ENCODE results near the gene NUP85. TPM values are rescaled to one million over a fixed set of nuclear protein-coding genes. Genes with fewer than 3 reads are reported as not detected.

The NUP85 gene
- total RNA-seq, 1 experiment from 2014 or later = 117 TPM

- Mint-ChIP-seq H3K4me3 (ENCODE audit: low read depth, unreplicated experiment) (peak overlapping the region; percentile 99), H3K36me3 (ENCODE audit: insufficient read depth, unreplicated experiment) (peaks cover 46% of the 10 kb centered on the region), H3K27me3 (ENCODE audit: unreplicated experiment) (no peaks in the 10 kb centered on the region), H3K9me3 (ENCODE audit: low read depth, unreplicated experiment) (no peaks in the 10 kb centered on the region), H3K27ac (ENCODE audit: unreplicated experiment) (peak overlapping the region; percentile 100), H3K4me1 (ENCODE audit: low read depth, unreplicated experiment) (peaks cover 39% of the 10 kb centered on the region)
- TSS peak; percentile 68 for BruUV-seq (replicated peaks)
- CTCF ChIA-PET = interaction anchor here (0.5 to 2.6 kb wide), 6 partner anchors 10 to 1561 kb away, joined by 3 to 28 read pairs (median 8); partner anchors contain the start of gene MIF4GD
- no peak for DNase-seq
- intact Hi-C loops (cut with micrococcal nuclease; ENCODE audit: unreplicated experiment) = no loop called here
- no peak for TF ChIP-seq CTCF (IDR thresholded peaks at IDR 0.05; ENCODE audit: unreplicated experiment)
Observed at GRCh38 chr17:75260641-75261335, 55.3 kb downstream of the NUP85 start.

- no TSS peak for BruUV-seq (replicated peaks)
- intact Hi-C loops (cut with micrococcal nuclease; ENCODE audit: unreplicated experiment) = no loop called here
- Mint-ChIP-seq H3K36me3 (ENCODE audit: insufficient read depth, unreplicated experiment) (peaks cover 51% of the 10 kb centered on the region), H3K9me3 (ENCODE audit: low read depth, unreplicated experiment) (no peaks in the 10 kb centered on the region), H3K4me3 (ENCODE audit: low read depth, unreplicated experiment) (peak within 1 kb of the TSS; percentile 99), H3K27ac (ENCODE audit: unreplicated experiment) (peak within 1 kb of the TSS; percentile 100), H3K4me1 (ENCODE audit: low read depth, unreplicated experiment) (peaks cover 32% of the 10 kb centered on the region), H3K27me3 (ENCODE audit: unreplicated experiment) (no peaks in the 10 kb centered on the region)
- CTCF ChIA-PET = interaction anchor here (0.5 to 2.6 kb wide), 7 partner anchors 9 to 1560 kb away, joined by 3 to 28 read pairs (median 4); partner anchors contain the start of gene MIF4GD
- DNase-seq = peak; percentile 96
- no peak for TF ChIP-seq CTCF (IDR thresholded peaks at IDR 0.05; ENCODE audit: unreplicated experiment)
Observed at GRCh38 chr17:75261336-75262111, 56.0 kb downstream of the NUP85 start, which contains the start of the genes GGA3 and MRPS7. GGA3 (minus strand) TSS chr17:75261606; CDS start chr17:75261587, 19 bp downstream. MRPS7 (plus strand) TSS chr17:75261879; CDS start chr17:75261901, 22 bp downstream.

GRCh38 chr17:75262112-75262606, 56.7 kb downstream of the NUP85 start:
- Mint-ChIP-seq H3K27ac (ENCODE audit: unreplicated experiment) (peak overlapping the region; percentile 100), H3K4me1 (ENCODE audit: low read depth, unreplicated experiment) (peaks cover 25% of the 10 kb centered on the region), H3K9me3 (ENCODE audit: low read depth, unreplicated experiment) (no peaks in the 10 kb centered on the region), H3K4me3 (ENCODE audit: low read depth, unreplicated experiment) (peak overlapping the region; percentile 99), H3K36me3 (ENCODE audit: insufficient read depth, unreplicated experiment) (peaks cover 55% of the 10 kb centered on the region), H3K27me3 (ENCODE audit: unreplicated experiment) (no peaks in the 10 kb centered on the region)
- TSS peak; percentile 69 for BruUV-seq (replicated peaks)
- CTCF ChIA-PET = interaction anchor here (0.6 to 2.6 kb wide), 7 partner anchors 9 to 342 kb away, joined by 3 to 28 read pairs (median 4); partner anchors contain the start of gene MIF4GD
- intact Hi-C loops (cut with micrococcal nuclease; ENCODE audit: unreplicated experiment) = no loop called here
- no peak for TF ChIP-seq CTCF (IDR thresholded peaks at IDR 0.05; ENCODE audit: unreplicated experiment)
- no peak for DNase-seq

GRCh38 chr17:75263055-75263454, 57.6 kb downstream of the NUP85 start:
- Mint-ChIP-seq H3K36me3 (ENCODE audit: insufficient read depth, unreplicated experiment) (peaks cover 64% of the 10 kb centered on the region), H3K27ac (ENCODE audit: unreplicated experiment) (no peak overlapping the region)
- BruUV-seq (replicated peaks) = no TSS peak

More at GRCh38 chr17:75263055-75263454, 57.6 kb downstream of the NUP85 start:
- Mint-ChIP-seq H3K27me3 (ENCODE audit: unreplicated experiment) (no peaks in the 10 kb centered on the region), H3K9me3 (ENCODE audit: low read depth, unreplicated experiment) (no peaks in the 10 kb centered on the region), H3K4me1 (ENCODE audit: low read depth, unreplicated experiment) (peaks cover 16% of the 10 kb centered on the region), H3K4me3 (ENCODE audit: low read depth, unreplicated experiment) (peak overlapping the region; percentile 99)
- DNase-seq = no peak
- CTCF ChIA-PET = interaction anchor here (0.7 to 2.6 kb wide), 4 partner anchors 8 to 1963 kb away, joined by 3 to 28 read pairs (median 4); partner anchors contain the start of gene MIF4GD
- intact Hi-C loops (cut with micrococcal nuclease; ENCODE audit: unreplicated experiment) = no loop called here
- no peak for TF ChIP-seq CTCF (IDR thresholded peaks at IDR 0.05; ENCODE audit: unreplicated experiment)
